ENCODE data around the gene TERT. TPM values are rescaled to one million over a fixed set of nuclear protein-coding genes. Genes with fewer than 3 reads are reported as not detected.
"Not testable (repeated sequence)": the region's sequence is repeated elsewhere in the genome, so short reads cannot be mapped to it uniquely, and the experiment has no call there.

TERT gene
- total and polyA plus RNA-seq, 2 of the 4 experiments (the other 2 are of a cell fraction) = not detected

DNA sequence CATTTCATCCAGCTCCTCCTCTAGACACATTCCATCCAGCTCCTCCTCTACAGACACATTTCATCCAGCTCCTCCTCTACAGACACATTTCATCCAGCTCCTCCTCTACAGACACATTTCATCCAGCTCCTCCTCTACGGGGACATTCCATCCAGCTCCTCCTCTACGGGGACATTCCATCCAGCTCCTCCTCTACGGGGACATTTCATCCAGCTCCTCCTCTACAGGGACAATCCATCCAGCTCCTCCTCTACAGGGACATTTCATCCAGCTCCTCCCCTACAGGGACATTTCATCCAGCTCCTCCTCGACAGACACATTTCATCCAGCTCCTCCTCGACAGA lies 31.6 kb upstream of the TERT start:
- H3K56ac ChIP-seq (ENCODE audit: extremely low read depth, insufficient read depth, low read length); H3K9me1 ChIP-seq (ENCODE audit: insufficient read depth, low read length); H3K4me1 ChIP-seq (ENCODE audit: control insufficient read depth, insufficient read depth, low read length); POLR2A ChIA-PET (ENCODE audit: unreplicated experiment); H3K14ac ChIP-seq (replicated peaks; ENCODE audit: low read depth, low read length); BruUV-seq (replicated peaks); H3K23ac ChIP-seq (ENCODE audit: low read depth, low read length); H4K5ac ChIP-seq (ENCODE audit: low read depth, low read length); H4K20me1 ChIP-seq (ENCODE audit: insufficient read depth, low read length); in situ Hi-C loops (cut with MboI; ENCODE audit: low sequenced_read_pairs); H2AK9ac ChIP-seq (replicated peaks; ENCODE audit: low read depth, low read length, poor library complexity); ATAC-seq (ENCODE audit: low read depth); dilution Hi-C loops (cut with HindIII; ENCODE audit: low sequenced_read_pairs, unreplicated experiment); H3K27me3 ChIP-seq (ENCODE audit: control insufficient read depth, insufficient read depth, low read length); H3K4me3 ChIP-seq (ENCODE audit: insufficient read depth, low read depth, low read length); CTCF ChIA-PET; H3K9ac ChIP-seq (ENCODE audit: low read depth, low read length); H3K4me2 ChIP-seq (ENCODE audit: low read depth, low read length); intact Hi-C loops (cut with micrococcal nuclease); DNase-seq; H2AFZ ChIP-seq (replicated peaks; ENCODE audit: low read length, poor library complexity): not testable (repeated sequence)
- 77% methylated on average over 5 of the region's 5 CpGs; no CpG with 5 or more reads in 1 of the 2 experiments for WGBS, 2 experiments (ENCODE audit: extremely low coverage in 2 of 2, insufficient read length in 1 of 2)
- H3K9me3 ChIP-seq (ENCODE audit: control insufficient read depth, insufficient read depth, low read length) = peaks cover 13% of the 10 kb centered on the region
- H2BK15ac ChIP-seq (ENCODE audit: low read depth, low read length) = 0 out of 3 replicates have a peak overlapping the region, but pooled peaks have one; percentile 50
- H3K79me1 ChIP-seq (ENCODE audit: low read depth in 1 of 2, low read length in 2 of 2) = peaks cover 10 to 18% of the 10 kb centered on the region in 2 experiments; a peak in 3 of 4 replicates
- peak overlapping the region; percentile 42 to 48; a peak in 2 of 4 replicates for H4K8ac ChIP-seq (ENCODE audit: low read depth in 2 of 2, low read length in 2 of 2)
- H3K36me3 ChIP-seq (ENCODE audit: control insufficient read depth, insufficient read depth, low read length) = peaks cover 52% of the 10 kb centered on the region
- H2AK5ac ChIP-seq (ENCODE audit: low read depth, low read length) = peak overlapping the region; percentile 82; the same call in 1 of the 2 replicates
- peak overlapping the region; percentile 60; the same call in 1 of the 2 replicates for H2BK120ac ChIP-seq (ENCODE audit: low read depth, low read length)
- H2BK5ac ChIP-seq (ENCODE audit: low read depth, low read length, poor library complexity, severe bottlenecking) = peak overlapping the region; percentile 44
- H4K91ac ChIP-seq (ENCODE audit: insufficient read depth, low read depth, low read length) = peak overlapping the region; percentile 37; the same call in 1 of the 2 replicates
- H3K4ac ChIP-seq (ENCODE audit: low read depth, low read length) = peak overlapping the region; percentile 65; the same call in 1 of the 2 replicates
- H2BK20ac ChIP-seq (ENCODE audit: low read depth, low read length) = 0 out of 2 replicates have a peak overlapping the region, but pooled peaks have one; percentile 24
- H3K27ac ChIP-seq (ENCODE audit: insufficient read depth, low read length) = peak overlapping the region; percentile 53; the same call in 1 of the 2 replicates
- H3K18ac ChIP-seq (ENCODE audit: low read depth, low read length) = peak overlapping the region; percentile 69; the same call in 1 of the 2 replicates
